Measurements from ENCODE around the gene SAFB. TPM values are rescaled to one million over a fixed set of nuclear protein-coding genes. Genes with fewer than 3 reads are reported as not detected.

Gene SAFB
- total and polyA plus RNA-seq, 2 of the 13 experiments (the other 11 are each of a cell fraction or from before 2014, with no cell fraction given) = 21.0 to 28.4 TPM

GRCh38 chr19:5632657-5633056 lies 9.8 kb downstream of the SAFB start:
- H3K79me2 ChIP-seq (ENCODE audit: insufficient read depth, low read length) = peaks cover 92% of the 10 kb centered on the region
- no peak overlapping the region for H2AFZ ChIP-seq (ENCODE audit: low read length)
- peaks cover 10 to 69% of the 10 kb centered on the region in 2 experiments for H3K36me3 ChIP-seq (replicated peaks in 1 of 2; ENCODE audit: control insufficient read depth in 1 of 2, insufficient read depth in 2 of 2, low read length in 2 of 2)
- no peaks in the 10 kb centered on the region for H3K9me3 ChIP-seq (ENCODE audit: low read length)
- no peak for ATAC-seq
- in situ Hi-C loops (cut with HindIII; ENCODE audit: extremely low pct_ligation_motif_present, low pct_unique_long_range_greater_than_20kb) (no loop called here), intact Hi-C loops (cut with micrococcal nuclease; ENCODE audit: unreplicated experiment) (no loop called here)
- no TSS peak for BruUV-seq (replicated peaks)
- TF ChIP-seq, protein P1, sequence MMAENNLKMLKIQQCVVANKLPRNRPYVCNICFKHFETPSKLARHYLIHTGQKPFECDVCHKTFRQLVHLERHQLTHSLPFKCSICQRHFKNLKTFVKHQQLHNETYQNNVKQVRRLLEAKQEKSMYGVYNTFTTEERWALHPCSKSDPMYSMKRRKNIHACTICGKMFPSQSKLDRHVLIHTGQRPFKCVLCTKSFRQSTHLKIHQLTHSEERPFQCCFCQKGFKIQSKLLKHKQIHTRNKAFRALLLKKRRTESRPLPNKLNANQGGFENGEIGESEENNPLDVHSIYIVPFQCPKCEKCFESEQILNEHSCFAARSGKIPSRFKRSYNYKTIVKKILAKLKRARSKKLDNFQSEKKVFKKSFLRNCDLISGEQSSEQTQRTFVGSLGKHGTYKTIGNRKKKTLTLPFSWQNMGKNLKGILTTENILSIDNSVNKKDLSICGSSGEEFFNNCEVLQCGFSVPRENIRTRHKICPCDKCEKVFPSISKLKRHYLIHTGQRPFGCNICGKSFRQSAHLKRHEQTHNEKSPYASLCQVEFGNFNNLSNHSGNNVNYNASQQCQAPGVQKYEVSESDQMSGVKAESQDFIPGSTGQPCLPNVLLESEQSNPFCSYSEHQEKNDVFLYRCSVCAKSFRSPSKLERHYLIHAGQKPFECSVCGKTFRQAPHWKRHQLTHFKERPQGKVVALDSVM (CRISPR knock-in tag; IDR thresholded peaks at IDR 0.05) = 0 out of 2 replicates have a peak, but pooled peaks have one; percentile 19
- TF ChIP-seq ARHGAP35 (CRISPR knock-in tag; IDR thresholded peaks at IDR 0.05; ENCODE audit: borderline replicate concordance) = no peak
- POLR2A ChIA-PET = interaction anchor here (2.2 kb wide), 1 partner anchor 10 kb away, joined by 7 read pairs; the partner anchor contains the start of genes SAFB and SAFB2
- no peak overlapping the region for H3K4me3 ChIP-seq (replicated peaks in 1 of 3; ENCODE audit: insufficient read depth in 1 of 3, low read depth in 2 of 3, low read length in 3 of 3)
- no peaks in the 10 kb centered on the region for H3K27me3 ChIP-seq (ENCODE audit: control insufficient read depth in 1 of 2, insufficient read depth in 2 of 2, low read length in 2 of 2)
- no peak for FAIRE-seq
- no peak overlapping the region for H3K27ac ChIP-seq (ENCODE audit: extremely low read length, insufficient read depth, low read length)
- WGBS (ENCODE audit: low lambda C conversion rate) = 93% methylated on average over 5 of the region's 5 CpGs
- no peak overlapping the region for H3K9ac ChIP-seq (ENCODE audit: insufficient read depth, low read depth, low read length)
- peaks cover 69% of the 10 kb centered on the region for H4K20me1 ChIP-seq (ENCODE audit: insufficient read depth, low read length)
- H3K4me2 ChIP-seq (ENCODE audit: low read depth, low read length) = no peak overlapping the region
- DNase-seq (ENCODE audit: low spot score) = no peak
- CTCF ChIA-PET (ENCODE audit: low intra/inter-chr PET ratio, low total read pairs) = no interaction called here
- peaks cover 52% of the 10 kb centered on the region for H3K4me1 ChIP-seq (ENCODE audit: insufficient read depth, low read length)

DNA sequence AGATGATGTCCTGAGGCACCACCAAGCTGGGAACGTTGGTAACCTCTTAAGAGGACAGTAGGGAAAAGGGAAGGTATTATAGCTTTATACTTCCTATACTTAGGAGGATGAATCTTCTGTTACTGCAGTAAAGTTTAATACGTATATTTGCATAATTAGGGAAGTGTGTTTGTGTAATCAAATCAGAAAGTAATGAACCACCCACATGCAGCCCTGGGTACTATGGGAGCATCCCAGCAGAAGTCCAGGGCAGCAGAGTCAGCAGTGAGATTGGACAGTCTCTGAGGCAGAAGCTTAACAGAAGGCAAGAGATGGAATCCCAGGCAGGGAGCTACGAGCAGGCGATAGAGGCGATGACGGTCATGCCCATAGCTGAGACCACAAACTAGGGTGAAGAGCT lies 12.5 kb downstream of the SAFB start:
- Histone ChIP-seq H3K9ac (ENCODE audit: insufficient read depth, low read depth, low read length) (no peak overlapping the region), H3K36me3 (replicated peaks in 1 of 2; ENCODE audit: control insufficient read depth in 1 of 2, insufficient read depth in 2 of 2, low read length in 2 of 2) (peaks cover 2 to 59% of the 10 kb centered on the region in 2 experiments; a peak in 3 of 5 replicates), H2AFZ (ENCODE audit: low read length) (no peak overlapping the region), H3K4me3 (replicated peaks in 1 of 3; ENCODE audit: insufficient read depth in 1 of 3, low read depth in 2 of 3, low read length in 3 of 3) (no peak overlapping the region), H4K20me1 (ENCODE audit: insufficient read depth, low read length) (peaks cover 63% of the 10 kb centered on the region), H3K9me3 (ENCODE audit: low read length) (no peaks in the 10 kb centered on the region), H3K27ac (ENCODE audit: extremely low read length, insufficient read depth, low read length) (no peak overlapping the region), H3K79me2 (ENCODE audit: insufficient read depth, low read length) (peaks cover 83% of the 10 kb centered on the region), H3K27me3 (ENCODE audit: control insufficient read depth in 1 of 2, insufficient read depth in 2 of 2, low read length in 2 of 2) (no peaks in the 10 kb centered on the region), H3K4me2 (ENCODE audit: low read depth, low read length) (no peak overlapping the region), H3K4me1 (ENCODE audit: insufficient read depth, low read length) (peaks cover 25% of the 10 kb centered on the region)
- 95% methylated on average over 6 of the region's 6 CpGs for WGBS (ENCODE audit: low lambda C conversion rate)
- POLR2A ChIA-PET = interaction anchor here (0.8 kb wide), 2 partner anchors 13 to 14 kb away, joined by 3 read pairs; partner anchors contain the start of genes SAFB and SAFB2
- DNase-seq (ENCODE audit: low spot score) (no peak), ATAC-seq (no peak), FAIRE-seq (no peak)
- CTCF ChIA-PET (ENCODE audit: low intra/inter-chr PET ratio, low total read pairs) = no interaction called here
- BruUV-seq (replicated peaks) = no TSS peak
- intact Hi-C loops (cut with micrococcal nuclease; ENCODE audit: unreplicated experiment) = no loop called here
- TF ChIP-seq, protein P2, sequence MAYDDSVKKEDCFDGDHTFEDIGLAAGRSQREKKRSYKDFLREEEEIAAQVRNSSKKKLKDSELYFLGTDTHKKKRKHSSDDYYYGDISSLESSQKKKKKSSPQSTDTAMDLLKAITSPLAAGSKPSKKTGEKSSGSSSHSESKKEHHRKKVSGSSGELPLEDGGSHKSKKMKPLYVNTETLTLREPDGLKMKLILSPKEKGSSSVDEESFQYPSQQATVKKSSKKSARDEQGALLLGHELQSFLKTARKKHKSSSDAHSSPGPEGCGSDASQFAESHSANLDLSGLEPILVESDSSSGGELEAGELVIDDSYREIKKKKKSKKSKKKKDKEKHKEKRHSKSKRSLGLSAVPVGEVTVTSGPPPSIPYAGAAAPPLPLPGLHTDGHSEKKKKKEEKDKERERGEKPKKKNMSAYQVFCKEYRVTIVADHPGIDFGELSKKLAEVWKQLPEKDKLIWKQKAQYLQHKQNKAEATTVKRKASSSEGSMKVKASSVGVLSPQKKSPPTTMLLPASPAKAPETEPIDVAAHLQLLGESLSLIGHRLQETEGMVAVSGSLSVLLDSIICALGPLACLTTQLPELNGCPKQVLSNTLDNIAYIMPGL (CRISPR knock-in tag; IDR thresholded peaks at IDR 0.05; ENCODE audit: borderline replicate concordance in 1 of 2, low read depth in 1 of 2) = no peak
- TF ChIP-seq DR1 (CRISPR knock-in tag; IDR thresholded peaks at IDR 0.05) = no peak
- TF ChIP-seq SNAPC2 (CRISPR knock-in tag; IDR thresholded peaks at IDR 0.05) = no peak
- TF ChIP-seq RARA (CRISPR knock-in tag; IDR thresholded peaks at IDR 0.05) = no peak
- TF ChIP-seq NRL (CRISPR knock-in tag; IDR thresholded peaks at IDR 0.05; ENCODE audit: borderline replicate concordance) = no peak
- TF ChIP-seq, protein P3, sequence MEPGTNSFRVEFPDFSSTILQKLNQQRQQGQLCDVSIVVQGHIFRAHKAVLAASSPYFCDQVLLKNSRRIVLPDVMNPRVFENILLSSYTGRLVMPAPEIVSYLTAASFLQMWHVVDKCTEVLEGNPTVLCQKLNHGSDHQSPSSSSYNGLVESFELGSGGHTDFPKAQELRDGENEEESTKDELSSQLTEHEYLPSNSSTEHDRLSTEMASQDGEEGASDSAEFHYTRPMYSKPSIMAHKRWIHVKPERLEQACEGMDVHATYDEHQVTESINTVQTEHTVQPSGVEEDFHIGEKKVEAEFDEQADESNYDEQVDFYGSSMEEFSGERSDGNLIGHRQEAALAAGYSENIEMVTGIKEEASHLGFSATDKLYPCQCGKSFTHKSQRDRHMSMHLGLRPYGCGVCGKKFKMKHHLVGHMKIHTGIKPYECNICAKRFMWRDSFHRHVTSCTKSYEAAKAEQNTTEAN (CRISPR knock-in tag; conservative IDR thresholded peaks at IDR 0.05) = no peak
- no peak for TF ChIP-seq ZNF383 (CRISPR knock-in tag; IDR thresholded peaks at IDR 0.05; ENCODE audit: borderline replicate concordance)
- no peak for TF ChIP-seq ELF1 (CRISPR knock-in tag; IDR thresholded peaks at IDR 0.05)
- TF ChIP-seq ZNF572 (CRISPR knock-in tag; IDR thresholded peaks at IDR 0.05) = no peak
- in situ Hi-C loops (cut with HindIII; ENCODE audit: extremely low pct_ligation_motif_present, low pct_unique_long_range_greater_than_20kb) = no loop called here
